ENCODE data around the gene MRPS24.
A peak's percentile ranks its signal among the peaks of the same experiment; 100 is the strongest.
"Not testable (repeated sequence)": the region's sequence is repeated elsewhere in the genome, so short reads cannot be mapped to it uniquely, and the experiment has no call there.

The MRPS24 gene

GRCh38 chr7:43869006-43869866 is at the start of gene MRPS24:
TSS of gene MRPS24 (minus strand) at chr7:43869517. CDS start at chr7:43869495, 22 bp downstream.
- peak; percentile 95 for DNase-seq (ENCODE audit: low spot score)

- DNase-seq (ENCODE audit: low spot score): no peak
Measured at GRCh38 chr7:43915907-43916306, 46.6 kb upstream of the MRPS24 start.

- no peak for DNase-seq (ENCODE audit: low spot score)
Measured at GRCh38 chr7:43914795-43915194, 45.5 kb upstream of the MRPS24 start.

- DNase-seq (ENCODE audit: low spot score): peak; percentile 36
Measured at GRCh38 chr7:43906331-43907010, 37.2 kb upstream of the MRPS24 start, which contains the start of gene URGCP. TSS of gene URGCP (minus strand) at chr7:43906596. CDS start at chr7:43906575, 21 bp downstream.

- DNase-seq (ENCODE audit: low spot score): peak; percentile 3
Measured at GRCh38 chr7:43905956-43906330, 36.6 kb upstream of the MRPS24 start.

- DNase-seq (ENCODE audit: low spot score): no peak
Measured at GRCh38 chr7:43905209-43905946, 36.1 kb upstream of the MRPS24 start.

GRCh38 chr7:43904533-43905208 is 35.4 kb upstream of the MRPS24 start:
- no peak for DNase-seq (ENCODE audit: low spot score)

GRCh38 chr7:43902542-43903054 is 33.3 kb upstream of the MRPS24 start:
- DNase-seq (ENCODE audit: low spot score): no peak

GRCh38 chr7:43898571-43898970 is 29.3 kb upstream of the MRPS24 start:
- DNase-seq (ENCODE audit: low spot score): not testable (repeated sequence)

- no peak for DNase-seq (ENCODE audit: low spot score)
Measured at GRCh38 chr7:43895847-43896415, 26.6 kb upstream of the MRPS24 start.

GRCh38 chr7:43891069-43891955 is 22.0 kb upstream of the MRPS24 start:
- DNase-seq (ENCODE audit: low spot score): no peak

GRCh38 chr7:43890468-43890867 is 21.2 kb upstream of the MRPS24 start:
- DNase-seq (ENCODE audit: low spot score): no peak

GRCh38 chr7:43888993-43889945 is 20.0 kb upstream of the MRPS24 start:
- DNase-seq (ENCODE audit: low spot score): no peak

- no peak for DNase-seq (ENCODE audit: low spot score)
Measured at GRCh38 chr7:43884617-43885016, 15.3 kb upstream of the MRPS24 start.

GRCh38 chr7:43884209-43884608 is 14.9 kb upstream of the MRPS24 start:
- no peak for DNase-seq (ENCODE audit: low spot score)

- no peak for DNase-seq (ENCODE audit: low spot score)
Measured at GRCh38 chr7:43880596-43880995, 11.3 kb upstream of the MRPS24 start.

GRCh38 chr7:43879477-43879876 is 10.2 kb upstream of the MRPS24 start:
- DNase-seq (ENCODE audit: low spot score): no peak

- no peak for DNase-seq (ENCODE audit: low spot score)
Measured at GRCh38 chr7:43878867-43879266, 9.6 kb upstream of the MRPS24 start.
